CD14-positive monocyte (primary cell): ENCODE data around the gene GREB1L. TPM values are rescaled to one million over a fixed set of nuclear protein-coding genes. Genes with fewer than 3 reads are reported as not detected.

Source experiments
- DNase-seq, 3 donors: peaks; one replicate each; pipeline ENCODE4 v3.0.0-alpha.2; 2011 to 2022
- H2AFZ ChIP-seq: 2 replicates; pipeline ENCODE4 v1.6.0; 2012; ENCODE audit warnings: mild to moderate bottlenecking, low read depth, low read length, inconsistent platforms; ENCODE audit not compliant: insufficient read depth, poor library complexity, severe bottlenecking
- H3K27ac ChIP-seq, 2 donors: 1 replicate in 1 of 2; 2 replicates in 1 of 2; pipeline ENCODE4 v1.5.1; 2012 to 2013; ENCODE audit warnings: low read length in 2 of 2, control low read depth in 1 of 2, inconsistent platforms in 1 of 2, low read depth in 1 of 2, mild to moderate bottlenecking in 1 of 2
- H3K27me3 ChIP-seq, 2 donors: one replicate each; pipeline versions ENCODE4 v1.6.0 to v1.6.1; 2011 to 2013; ENCODE audit warnings: low read length in 2 of 2; ENCODE audit not compliant: control insufficient read depth in 2 of 2, insufficient read depth in 2 of 2
- H3K36me3 ChIP-seq, 2 donors: replicated peaks in 1 of 2; 1 replicate in 1 of 2; 2 replicates in 1 of 2; pipeline versions ENCODE4 v1.5.1 to v1.6.1; 2012 to 2013; ENCODE audit warnings: low read length in 2 of 2, control low read depth in 1 of 2, inconsistent platforms in 1 of 2, mild to moderate bottlenecking in 1 of 2; ENCODE audit not compliant: insufficient read depth in 2 of 2, control insufficient read depth in 1 of 2
- H3K4me1 ChIP-seq, 2 donors: 1 replicate in 1 of 2; 2 replicates in 1 of 2; pipeline versions ENCODE4 v1.5.1 to v1.6.1; 2012 to 2013; ENCODE audit warnings: low read length in 2 of 2, control low read depth in 1 of 2, inconsistent platforms in 1 of 2, mild to moderate bottlenecking in 1 of 2, moderate library complexity in 1 of 2; ENCODE audit not compliant: insufficient read depth in 2 of 2, control insufficient read depth in 1 of 2
- H3K4me2 ChIP-seq: replicated peaks from 2 replicates; pipeline ENCODE3; 2012; ENCODE audit warnings: low read length, moderate library complexity, mild to moderate bottlenecking; ENCODE audit not compliant: poor library complexity, severe bottlenecking; ENCODE audit errors: extremely low read depth
- H3K4me3 ChIP-seq, 3 experiments: fragments of 200-600 bp in 1 of 3; sonication (generic) in 1 of 3; replicated peaks in 1 of 3; 1 replicate in 2 of 3; 2 replicates in 1 of 3; pipeline ENCODE4 v1.5.1; 2011 to 2013; ENCODE audit warnings: low read length in 3 of 3, mild to moderate bottlenecking in 3 of 3, control low read depth in 2 of 3, low read depth in 2 of 3, inconsistent platforms in 1 of 3, moderate library complexity in 1 of 3
- H3K79me2 ChIP-seq: 2 replicates; pipeline ENCODE4 v1.6.0; 2012; ENCODE audit warnings: mild to moderate bottlenecking, control low read depth, inconsistent platforms, low read length, moderate library complexity; ENCODE audit not compliant: insufficient read depth
- H3K9ac ChIP-seq: 2 replicates; pipeline ENCODE4 v1.6.0; 2017; ENCODE audit warnings: low read length, mild to moderate bottlenecking; ENCODE audit not compliant: insufficient read depth, poor library complexity, severe bottlenecking
- H3K9me3 ChIP-seq, 2 donors: replicated peaks in 1 of 2; 1 replicate in 1 of 2; 2 replicates in 1 of 2; pipeline versions ENCODE4 v1.5.1 to v1.6.1; 2012 to 2013; ENCODE audit warnings: low read length in 2 of 2, control low read depth in 1 of 2; ENCODE audit not compliant: control insufficient read depth in 1 of 2, insufficient read depth in 1 of 2
- H4K20me1 ChIP-seq: 2 replicates; pipeline ENCODE4 v1.6.0; 2012; ENCODE audit warnings: mild to moderate bottlenecking, low read length, control low read depth, moderate library complexity; ENCODE audit not compliant: insufficient read depth
- H3K27ac Mint-ChIP-seq, 7 donors: one replicate each; pipeline ENCODE4 v1.8.0; 2020; ENCODE audit warnings: mild to moderate bottlenecking in 7 of 7, mixed read lengths in 7 of 7, moderate library complexity in 6 of 7, inconsistent platforms in 2 of 7
- H3K27me3 Mint-ChIP-seq, 3 donors: one replicate each; pipeline ENCODE4 v1.8.0; 2021 to 2022; ENCODE audit warnings: low read depth in 3 of 3, mild to moderate bottlenecking in 3 of 3, mixed read lengths in 3 of 3, moderate library complexity in 3 of 3, inconsistent platforms in 1 of 3
- H3K36me3 Mint-ChIP-seq, 2 donors: one replicate each; pipeline ENCODE4 v1.8.0; 2020; ENCODE audit warnings: mixed read lengths in 2 of 2, inconsistent platforms in 1 of 2, mild to moderate bottlenecking in 1 of 2
- H3K4me1 Mint-ChIP-seq: one replicate; pipeline ENCODE4 v1.8.0; 2020; ENCODE audit warnings: mild to moderate bottlenecking, mixed read lengths
- H3K4me3 Mint-ChIP-seq, 2 donors: one replicate each; pipeline ENCODE4 v1.8.0; 2020; ENCODE audit warnings: mild to moderate bottlenecking in 2 of 2, mixed read lengths in 2 of 2, moderate library complexity in 1 of 2
- H3K9me3 Mint-ChIP-seq, 7 donors: one replicate each; pipeline ENCODE4 v1.8.0; 2020 to 2022; ENCODE audit warnings: mixed read lengths in 7 of 7, mild to moderate bottlenecking in 6 of 7, moderate library complexity in 6 of 7, inconsistent platforms in 2 of 7
- CTCF ChIP-seq: fragments of 200-600 bp; IDR thresholded peaks from one replicate; pipeline ENCODE4 v1.8.0; 2022; ENCODE audit warnings: antibody characterized with exemption, mild to moderate bottlenecking
- WGBS: methylation state at CpG from one replicate; pipeline ENCODE4 v1.1.5; 2013; ENCODE audit warnings: missing lambda C conversion rate; ENCODE audit not compliant: insufficient coverage; 5-methylcytosine and 5-hydroxymethylcytosine counted together
- intact Hi-C, 2 donors: fragments of 100-400 bp; cut with micrococcal nuclease; formaldehyde crosslinking; loops; one replicate each; pipeline versions ENCODE4 v1.15.0 to v1.15.1; 2023
- polyA plus RNA-seq, 3 donors: library from polyadenylated mRNA; depleted of rRNA in 1 of 3; unstranded in 2 of 3; stranded (reverse) in 1 of 3; fragments of 300-500 nt in 2 of 3; fragments of >200 nt in 1 of 3; fragmentation: Illumina TruSeq in 2 of 3; gene quantifications; 1 replicate in 2 of 3; 2 replicates in 1 of 3; pipeline ENCODE4 v1.2.3, GENCODE V29; 2012 to 2021

Gene GREB1L
- polyA plus RNA-seq, 3 donors = 0.02 to 0.03 TPM; not detected in 1

DNA sequence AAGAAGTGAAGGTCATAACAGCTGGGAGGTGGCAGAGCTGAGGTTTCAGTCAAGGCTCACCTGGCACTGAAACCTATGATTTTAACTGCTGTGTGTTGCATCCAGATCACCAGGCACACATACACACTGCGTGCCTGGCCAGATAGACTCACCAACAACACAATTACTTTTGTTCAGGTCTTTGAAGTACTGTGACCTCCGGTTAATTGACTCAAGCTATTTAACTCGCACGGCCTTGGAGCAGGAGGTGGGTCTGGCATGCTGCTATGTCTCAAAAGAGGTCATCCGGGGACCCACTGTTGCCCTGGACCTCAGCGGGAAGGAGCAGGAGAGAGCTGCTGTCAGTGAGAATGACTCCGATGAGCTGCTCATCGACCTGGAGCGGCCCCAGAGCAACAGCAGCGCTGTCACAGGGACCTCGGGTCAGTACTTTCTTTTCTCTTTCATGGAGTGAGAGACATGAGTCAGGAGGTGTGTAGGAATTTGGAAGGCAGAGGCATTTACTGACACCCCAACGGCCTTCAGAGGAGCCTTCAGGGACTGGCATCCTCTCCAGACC lies 254.3 kb downstream of the GREB1L start:
- H3K4me1 ChIP-seq = no peaks in the 10 kb centered on the region
- H3K4me3 ChIP-seq = no peak overlapping the region
- no peaks in the 10 kb centered on the region for H3K36me3 ChIP-seq
- H3K36me3 Mint-ChIP-seq = no peaks in the 10 kb centered on the region
- H4K20me1 ChIP-seq = no peaks in the 10 kb centered on the region
- H3K9me3 ChIP-seq = no peaks in the 10 kb centered on the region
- no peak overlapping the region for H3K4me3 Mint-ChIP-seq
- WGBS = 95% methylated on average over 9 of the region's 12 CpGs
- no peaks in the 10 kb centered on the region for H3K79me2 ChIP-seq
- no peaks in the 10 kb centered on the region for H3K4me1 Mint-ChIP-seq
- peaks cover 0 to 2% (median 0%) of the 10 kb centered on the region in 7 donors for H3K9me3 Mint-ChIP-seq
- H3K27ac ChIP-seq = no peak overlapping the region
- no peak overlapping the region for H3K4me2 ChIP-seq
- H2AFZ ChIP-seq = no peak overlapping the region
- no peak overlapping the region for H3K9ac ChIP-seq
- intact Hi-C loops = no loop called here
- H3K27me3 Mint-ChIP-seq = peaks cover 0 to 3% (median 0%) of the 10 kb centered on the region in 3 donors
- no peak for DNase-seq
- no peak overlapping the region for H3K27ac Mint-ChIP-seq
- TF ChIP-seq CTCF = no peak
- no peaks in the 10 kb centered on the region for H3K27me3 ChIP-seq

DNA sequence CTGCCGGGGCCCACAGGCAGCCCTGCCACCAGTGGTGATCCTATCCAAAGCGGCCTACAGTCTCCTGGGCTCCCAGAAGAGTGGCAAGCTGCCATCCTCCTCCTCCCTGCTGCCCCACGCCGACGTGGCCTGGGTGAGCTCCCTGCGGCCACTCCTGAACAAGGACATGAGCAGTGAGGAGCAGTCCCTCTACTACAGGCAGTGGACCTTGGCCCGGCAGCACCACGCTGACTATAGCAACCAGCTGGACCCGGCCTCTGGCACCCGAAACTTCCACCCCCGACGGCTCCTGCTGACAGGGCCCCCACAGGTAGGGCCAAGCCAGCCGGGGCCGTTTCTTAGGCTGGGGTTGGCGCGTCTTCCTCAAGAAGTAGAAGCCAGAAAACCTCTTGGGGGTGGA lies 258.0 kb downstream of the GREB1L start:
- no peaks in the 10 kb centered on the region for H3K36me3 ChIP-seq
- no peak overlapping the region for H3K27ac ChIP-seq
- no peaks in the 10 kb centered on the region for H3K79me2 ChIP-seq
- H3K36me3 Mint-ChIP-seq = no peaks in the 10 kb centered on the region
- no peak overlapping the region for H3K9ac ChIP-seq
- no peak overlapping the region for H3K4me3 Mint-ChIP-seq
- no peak for TF ChIP-seq CTCF
- DNase-seq = no peak
- H3K9me3 ChIP-seq = no peaks in the 10 kb centered on the region
- H3K27ac Mint-ChIP-seq = no peak overlapping the region
- 96% methylated on average over 15 of the region's 16 CpGs for WGBS
- no peak overlapping the region for H2AFZ ChIP-seq
- no peaks in the 10 kb centered on the region for H4K20me1 ChIP-seq
- no peak overlapping the region for H3K4me3 ChIP-seq
- no peaks in the 10 kb centered on the region for H3K4me1 ChIP-seq
- no peaks in the 10 kb centered on the region for H3K27me3 ChIP-seq
- no peaks in the 10 kb centered on the region for H3K4me1 Mint-ChIP-seq
- no peak overlapping the region for H3K4me2 ChIP-seq
- intact Hi-C loops = no loop called here
- H3K9me3 Mint-ChIP-seq = peaks cover 0 to 2% (median 0%) of the 10 kb centered on the region in 7 donors
- H3K27me3 Mint-ChIP-seq = peaks cover 0 to 2% (median 0%) of the 10 kb centered on the region in 3 donors
